Measurements from ENCODE around the gene ABCC8.

The ABCC8 gene

DNA sequence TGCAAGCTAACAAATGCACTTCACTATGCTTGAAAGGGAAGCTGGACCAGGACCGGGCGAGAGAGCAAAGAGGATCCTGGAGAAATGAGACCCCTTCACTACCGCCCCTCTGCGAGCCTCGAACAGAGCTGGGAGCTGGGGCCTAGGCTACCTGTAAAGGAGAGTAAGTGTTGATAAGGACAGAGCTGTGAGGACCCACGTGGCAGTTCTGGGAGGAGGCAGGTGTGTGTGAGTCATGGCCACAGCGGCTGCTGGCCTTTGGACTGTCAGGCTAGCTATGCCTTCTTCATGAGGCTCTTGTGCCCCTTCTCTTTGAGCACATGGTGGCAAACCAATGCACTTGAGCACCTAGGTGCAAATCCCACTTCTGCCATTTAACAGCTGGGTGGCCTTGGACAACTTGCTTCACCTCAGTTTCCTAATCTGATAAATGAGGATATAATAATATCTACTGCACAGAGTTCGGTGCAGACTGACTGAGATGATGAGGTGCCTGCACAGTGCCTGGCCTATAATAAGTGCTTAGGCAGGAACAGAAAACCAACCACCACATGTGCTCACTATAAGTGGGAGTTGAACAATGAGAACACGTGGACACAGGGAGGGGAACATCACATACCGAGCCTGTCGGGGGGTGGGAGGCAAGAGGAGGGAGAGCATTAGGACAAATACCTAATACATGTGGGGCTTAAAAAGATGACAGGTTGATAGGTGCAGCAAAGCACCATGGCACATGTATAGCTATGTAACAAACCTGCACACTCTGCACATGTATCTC, 52.9 kb downstream of the ABCC8 start:
- DNase-seq, result no peak

DNA sequence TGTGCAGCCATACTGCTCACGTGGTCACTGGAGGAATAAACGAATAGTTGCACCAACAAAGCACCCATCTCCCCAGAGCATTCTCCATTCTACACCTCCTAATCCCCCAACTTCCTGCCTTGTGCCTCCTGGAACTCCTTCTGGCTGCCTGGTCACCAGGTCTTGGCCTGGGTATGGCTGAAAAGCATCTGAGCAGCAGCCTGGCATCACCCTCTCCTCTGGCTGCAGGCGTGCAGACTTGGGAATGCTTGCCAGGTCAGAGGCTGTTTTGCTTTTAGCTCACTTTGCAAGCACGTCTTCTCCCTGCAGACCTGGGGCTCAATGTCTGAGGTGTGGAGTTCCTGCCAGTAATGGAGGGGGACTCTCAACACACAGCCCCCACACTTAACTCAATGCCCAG, 54.9 kb downstream of the ABCC8 start:
- no peak for DNase-seq

DNA sequence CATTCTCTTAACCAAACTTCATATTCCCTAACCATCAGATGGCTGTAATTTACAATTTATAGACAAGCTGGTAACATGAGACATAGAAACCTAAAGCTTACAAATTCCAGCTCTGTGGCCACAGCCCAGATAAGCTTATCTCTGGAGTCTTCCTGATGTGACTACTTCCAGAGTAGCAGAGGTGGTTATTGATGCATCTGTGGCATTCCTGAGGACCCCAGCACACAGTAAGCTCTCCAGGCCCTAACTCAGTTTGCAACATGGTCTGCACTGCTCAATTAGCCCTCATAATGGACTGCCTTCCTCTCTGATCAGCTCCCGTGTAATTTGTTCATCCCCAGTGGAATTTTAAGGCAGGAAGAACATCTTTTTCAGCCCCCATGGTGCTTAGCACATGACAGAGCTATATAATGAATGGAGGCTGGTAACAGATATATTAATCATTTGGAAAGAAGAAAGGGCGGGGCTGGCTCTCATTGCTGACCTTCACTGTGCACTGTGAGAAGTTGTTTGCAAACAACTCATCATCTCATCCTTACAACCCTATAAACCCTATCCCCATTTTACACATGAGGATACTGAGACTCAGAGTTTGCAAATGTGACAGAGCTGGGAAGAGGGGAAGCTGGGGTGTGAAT, 58.1 kb downstream of the ABCC8 start:
- DNase-seq, result no peak

DNA sequence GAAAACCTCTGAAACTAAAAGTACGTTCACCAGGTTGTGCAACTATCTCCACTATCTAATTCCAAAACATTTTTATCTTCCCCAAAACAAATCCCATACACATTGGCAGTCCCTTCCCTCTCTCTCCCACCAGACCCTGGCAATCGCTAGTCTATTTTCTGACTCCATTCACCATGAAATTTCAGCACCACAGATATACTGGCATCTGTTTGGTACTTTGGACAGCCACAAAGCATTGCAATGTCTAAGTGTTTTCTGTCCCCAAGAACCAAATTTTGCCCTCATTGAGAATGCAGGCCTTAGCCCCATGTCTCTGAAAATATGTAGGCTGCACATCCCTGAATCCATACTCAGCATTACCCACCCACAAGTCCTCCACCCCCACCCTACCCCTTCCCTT, 60.2 kb downstream of the ABCC8 start:
- no peak for DNase-seq

DNA sequence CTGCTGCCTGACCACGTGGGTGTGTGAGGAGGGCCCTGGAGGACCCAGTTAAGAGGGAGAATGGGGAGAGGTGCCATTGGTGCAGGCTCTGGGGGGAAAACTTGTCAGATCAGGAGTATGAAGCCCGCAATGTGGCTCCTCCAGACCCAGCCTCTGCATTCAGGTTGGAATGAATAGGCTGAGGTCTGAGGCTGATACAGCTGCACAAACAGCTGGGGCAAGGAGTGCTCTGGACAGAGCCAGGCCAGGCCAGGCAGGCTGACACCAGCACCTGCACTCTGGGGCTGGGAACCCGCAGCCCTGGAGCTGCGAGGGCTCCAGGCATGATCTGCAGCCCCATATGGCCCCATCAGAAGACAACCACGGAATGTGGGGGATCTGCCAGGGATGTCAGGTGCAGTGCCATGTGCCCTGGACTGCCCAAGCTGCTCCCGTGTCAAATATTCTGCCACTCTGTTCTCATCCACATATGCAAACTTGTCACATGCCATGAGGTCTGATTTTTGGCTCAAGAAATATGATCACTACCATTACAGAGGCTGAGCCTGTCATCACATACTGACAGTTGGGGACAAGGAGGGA, 61.0 kb downstream of the ABCC8 start:
- no peak for DNase-seq

DNA sequence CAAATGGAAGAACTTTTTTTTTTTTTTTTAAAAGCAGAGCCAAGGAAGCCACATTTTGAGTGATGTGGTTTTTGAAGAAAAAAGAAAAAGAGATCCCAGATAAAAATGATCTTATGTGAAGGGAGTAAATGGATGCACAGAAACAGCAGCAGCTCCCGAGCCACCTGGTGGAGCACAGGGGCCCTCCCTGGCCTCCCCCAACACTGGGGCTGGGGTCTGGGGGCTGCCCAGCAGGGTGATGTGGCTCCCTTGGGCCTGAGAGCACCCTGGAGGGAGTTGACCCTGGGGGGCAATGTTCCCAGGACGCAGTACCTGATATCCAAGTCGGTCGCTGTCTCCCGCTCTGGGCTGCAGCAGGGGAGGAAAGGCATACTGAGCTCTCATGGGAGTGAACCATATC, 61.7 kb downstream of the ABCC8 start:
- DNase-seq, result no peak

DNA sequence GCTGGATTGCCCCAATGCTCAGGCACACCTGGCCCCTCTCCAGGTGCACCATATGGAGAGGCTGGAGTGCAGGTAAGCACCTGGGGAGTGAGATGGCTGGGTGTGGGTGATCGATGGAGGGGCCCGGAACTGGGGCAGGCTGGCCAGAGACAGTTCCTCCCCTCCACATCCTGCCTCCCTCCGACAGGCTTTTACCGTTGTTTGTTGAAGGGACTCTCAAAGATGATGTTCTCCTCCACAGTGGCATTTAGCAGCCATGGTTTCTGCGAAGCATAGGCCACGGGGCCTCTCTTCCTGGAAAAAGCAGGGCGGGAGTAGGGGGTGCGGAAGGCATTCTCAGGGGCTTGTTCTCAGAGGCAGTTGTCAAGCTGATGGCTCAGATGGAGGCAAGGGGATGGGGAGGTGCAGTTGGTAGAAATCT, 62.3 kb downstream of the ABCC8 start:
- no peak for DNase-seq

DNA sequence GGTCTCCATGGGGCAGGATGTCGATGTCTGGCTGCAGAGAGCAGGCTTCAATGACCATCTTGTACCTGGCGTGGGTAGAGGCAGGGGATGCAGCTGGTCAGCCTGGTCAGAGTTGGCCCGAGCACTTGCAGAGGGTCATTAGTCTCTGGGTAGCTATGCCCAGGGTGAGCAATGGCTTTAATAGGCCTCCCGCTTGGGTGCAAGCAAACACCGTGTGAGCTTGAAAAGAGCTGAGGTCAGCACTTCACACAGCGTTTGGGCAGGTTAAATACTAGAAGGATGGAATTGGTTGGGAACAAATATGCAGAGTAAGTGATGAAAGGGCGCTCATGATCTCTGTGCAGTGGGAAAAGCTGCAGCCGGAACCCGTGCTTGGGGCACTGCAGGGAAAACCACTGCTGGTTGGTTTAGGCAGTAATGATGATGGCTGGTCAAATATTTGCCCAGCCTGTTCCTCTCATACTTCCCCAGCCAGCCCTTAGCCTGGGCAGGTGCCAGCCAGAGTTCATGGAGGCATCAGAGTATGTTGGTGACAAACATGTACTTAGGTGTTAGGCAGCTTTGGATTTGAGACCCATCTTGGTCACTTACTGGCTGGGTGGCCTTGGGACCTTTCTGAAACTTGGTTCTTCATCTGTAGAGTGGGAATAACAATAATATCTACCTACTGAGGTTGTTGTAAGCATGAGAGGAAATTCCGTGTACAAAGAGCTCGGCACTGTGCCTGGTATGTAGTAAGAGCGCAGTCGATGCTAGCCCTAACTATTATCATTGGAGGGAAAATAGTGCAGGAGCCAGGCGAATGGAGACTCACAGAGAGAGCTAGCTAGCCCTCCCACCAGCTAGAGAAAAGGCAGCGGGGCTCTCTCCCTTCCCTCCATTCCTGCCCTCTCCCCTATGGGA, 63.0 kb downstream of the ABCC8 start:
- no peak for DNase-seq

DNA sequence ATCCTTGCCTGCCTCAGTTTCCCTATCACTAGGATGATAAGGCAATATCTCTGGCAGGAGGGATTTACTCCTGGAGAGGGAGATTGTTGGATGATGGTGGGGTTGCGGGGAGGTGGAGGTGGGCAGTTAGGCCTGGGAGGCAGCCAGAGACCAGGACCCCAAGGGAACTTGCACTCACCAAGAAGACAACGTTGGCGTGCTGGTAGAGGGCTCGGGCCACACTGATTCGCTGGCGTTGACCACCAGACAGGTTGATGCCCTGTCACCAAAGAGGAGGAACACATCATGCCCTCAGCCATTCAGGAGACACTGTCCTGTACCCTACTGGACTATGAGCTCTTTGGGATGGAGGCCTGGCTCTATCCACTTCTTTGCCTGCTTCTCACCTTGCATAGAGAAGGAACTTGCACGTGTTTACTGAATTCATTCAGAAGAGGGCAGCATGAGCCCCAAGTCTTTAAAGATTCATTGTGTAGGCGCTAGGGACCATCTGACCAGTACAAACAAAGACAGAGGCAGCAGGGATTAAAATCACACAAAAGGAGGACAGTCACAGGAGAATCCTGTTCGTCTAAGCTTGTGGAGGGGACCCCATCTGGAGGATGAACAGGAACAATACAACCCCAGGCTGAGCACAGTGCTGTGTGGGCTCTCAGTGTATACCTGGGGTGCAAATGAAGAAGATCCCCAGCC, 64.0 kb downstream of the ABCC8 start:
- no peak for DNase-seq

DNA sequence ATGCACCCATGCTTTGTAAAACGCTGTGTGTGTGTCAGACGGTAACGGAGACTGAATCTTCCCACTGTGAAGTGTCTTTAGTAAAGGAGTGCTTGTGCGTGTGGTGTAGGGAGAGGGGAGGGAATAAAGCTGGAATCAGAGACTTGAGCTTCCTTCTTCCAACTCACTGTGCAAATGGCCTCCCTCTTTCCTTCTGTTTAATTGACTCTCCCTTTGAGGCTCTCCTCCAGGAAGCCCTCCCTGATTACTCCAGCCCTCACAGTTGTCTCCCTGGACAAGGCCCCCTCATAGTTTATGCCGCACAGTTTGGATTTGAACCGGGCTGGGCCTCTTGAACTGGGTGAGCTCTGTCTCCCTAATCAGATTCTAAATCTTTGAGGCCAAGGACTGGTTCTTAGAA, 65.2 kb downstream of the ABCC8 start:
- no peak for DNase-seq

DNA sequence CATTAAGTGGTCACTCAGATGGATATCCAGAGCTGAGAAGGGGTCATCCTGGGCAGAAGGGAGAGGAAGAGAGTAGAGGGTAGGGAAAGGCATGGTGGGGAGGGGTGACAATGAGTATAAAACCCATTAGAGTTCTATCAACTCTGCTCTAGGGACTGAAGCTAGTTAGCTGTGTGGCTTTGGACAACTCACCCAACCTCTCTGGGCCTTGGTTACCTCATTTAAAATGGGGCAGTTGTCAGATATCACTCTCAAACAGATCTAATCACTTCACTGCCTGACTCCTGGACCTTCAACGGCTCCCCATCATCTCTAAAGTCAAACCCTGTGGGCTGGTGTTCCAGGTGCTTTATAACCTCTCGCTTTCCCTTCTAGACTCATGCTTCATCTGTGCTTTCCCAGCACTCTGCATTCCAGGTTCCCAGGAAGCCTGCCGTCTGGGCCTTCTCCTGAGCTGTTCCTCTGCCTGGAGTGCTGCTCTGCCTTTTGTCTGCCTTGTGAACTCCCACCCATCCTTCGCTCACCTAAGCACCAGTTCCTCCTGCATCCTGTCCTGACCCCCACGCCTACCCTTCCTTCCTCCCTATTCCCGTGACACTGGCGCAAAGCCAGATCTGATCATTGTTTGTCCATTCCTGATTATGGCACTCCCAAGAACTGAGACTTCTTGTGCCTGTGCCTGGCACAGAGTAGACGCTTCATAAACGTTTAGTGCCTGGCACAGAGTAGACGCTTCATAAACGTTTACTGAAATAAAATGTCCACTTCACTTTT, 65.9 kb downstream of the ABCC8 start:
- no peak for DNase-seq

DNA sequence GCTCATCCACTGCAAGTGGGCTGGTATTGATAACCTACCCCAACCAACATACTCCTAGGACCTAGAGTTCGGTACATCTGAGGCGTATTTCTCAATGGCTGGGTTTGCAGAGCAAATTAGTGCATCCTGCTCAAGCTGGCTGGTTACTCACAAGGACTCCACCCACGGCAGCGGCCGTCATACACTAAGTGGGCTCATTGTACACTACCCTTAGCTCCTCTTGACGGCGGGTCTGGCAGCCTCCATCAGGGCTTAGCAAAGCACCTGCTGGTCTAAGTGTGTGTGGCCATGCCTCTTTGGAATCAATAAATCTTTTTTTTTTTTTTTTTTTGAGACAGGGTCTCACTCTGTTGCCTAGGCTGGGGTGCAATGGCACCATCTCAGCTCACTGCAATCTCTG, 68.0 kb downstream of the ABCC8 start:
- no peak for DNase-seq

DNA sequence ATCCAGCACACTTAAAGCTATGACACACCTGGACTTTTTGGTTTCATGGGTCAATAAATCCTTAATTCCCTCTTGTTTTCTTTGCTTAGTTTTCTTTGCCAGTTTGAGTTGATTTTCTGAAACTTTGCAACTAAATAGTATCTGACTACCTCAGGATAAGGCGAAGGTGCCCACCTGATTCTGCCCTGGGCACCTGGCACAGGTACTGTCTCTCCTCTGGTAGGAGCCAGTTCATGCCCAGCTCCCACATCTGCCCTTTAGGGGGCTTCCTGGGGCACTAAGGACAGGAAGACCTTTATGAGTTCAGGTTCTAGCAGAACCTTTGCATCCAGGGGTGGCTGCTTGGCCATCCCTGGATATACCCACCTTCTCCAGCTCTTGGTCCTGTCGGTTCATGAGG, 68.6 kb downstream of the ABCC8 start:
- no peak for DNase-seq

DNA sequence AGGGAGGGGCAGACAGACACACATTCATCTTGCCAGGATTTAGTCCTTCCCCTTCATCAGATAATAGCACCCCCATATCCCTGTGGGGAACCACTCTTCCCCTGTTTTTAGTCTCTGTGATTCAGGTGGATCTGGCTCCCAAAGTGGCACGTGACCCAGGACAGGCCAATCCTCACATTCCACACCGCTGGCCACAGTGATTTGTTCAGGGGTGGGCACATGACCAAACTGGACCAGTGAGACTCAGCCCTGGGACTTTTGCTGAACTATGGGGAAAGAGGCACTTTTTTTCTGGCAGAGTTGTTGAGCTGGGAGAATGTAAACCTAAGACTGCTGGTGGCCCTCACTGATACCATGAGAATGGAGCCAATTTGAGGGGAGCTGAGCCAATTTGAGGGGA, 69.1 kb downstream of the ABCC8 start:
- no peak for DNase-seq

DNA sequence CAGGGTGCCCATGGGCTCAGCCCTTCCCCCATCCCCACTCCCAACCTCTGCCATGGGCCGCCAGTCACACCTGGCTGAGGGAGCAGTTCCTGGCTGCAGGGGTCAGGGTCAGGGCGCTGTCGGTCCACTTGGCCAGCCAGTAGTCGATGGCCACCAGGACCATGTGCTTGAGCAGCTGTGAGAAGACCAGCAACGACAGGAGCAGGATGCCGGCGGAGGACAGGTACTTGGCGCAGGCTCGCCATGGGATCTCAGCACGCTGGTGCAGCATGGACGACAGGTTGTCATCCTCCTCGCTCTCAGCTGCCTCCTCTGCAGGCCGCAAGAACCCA, 69.9 kb downstream of the ABCC8 start:
- no peak for DNase-seq

DNA sequence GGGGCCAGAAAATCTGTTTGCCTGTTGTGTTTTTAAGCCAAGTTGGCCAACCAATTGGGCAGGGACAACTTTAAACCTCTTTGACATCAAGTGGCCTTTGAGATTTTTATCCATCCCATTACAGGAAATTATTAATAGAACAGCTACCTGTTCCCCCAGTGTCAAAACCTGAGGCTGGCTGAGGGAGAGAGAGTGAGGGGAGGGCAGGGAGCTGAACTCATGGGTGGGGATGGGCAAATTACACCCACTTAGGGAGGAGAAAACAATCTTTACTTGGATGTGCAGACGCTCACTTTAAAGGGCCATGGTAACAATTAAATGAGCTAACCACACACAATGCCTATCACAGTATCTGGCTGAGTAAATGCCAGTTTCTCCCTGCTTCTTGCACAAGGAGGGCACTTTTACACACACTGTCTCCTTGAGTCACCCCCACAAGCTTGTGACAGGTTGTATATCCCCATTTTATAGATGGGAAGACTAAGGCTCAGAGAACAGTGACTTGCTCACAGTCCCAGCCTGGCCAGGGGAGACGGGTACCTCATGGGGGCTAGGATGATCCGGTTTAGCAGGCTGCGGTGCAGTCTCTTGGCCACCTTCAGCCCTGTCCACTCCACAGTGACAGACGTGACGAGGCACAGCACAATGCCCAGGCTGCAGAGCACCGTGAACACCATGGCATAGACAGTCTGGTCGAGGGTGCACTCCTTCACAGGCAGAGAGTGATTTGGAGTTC, 70.4 kb downstream of the ABCC8 start:
- no peak for DNase-seq

DNA sequence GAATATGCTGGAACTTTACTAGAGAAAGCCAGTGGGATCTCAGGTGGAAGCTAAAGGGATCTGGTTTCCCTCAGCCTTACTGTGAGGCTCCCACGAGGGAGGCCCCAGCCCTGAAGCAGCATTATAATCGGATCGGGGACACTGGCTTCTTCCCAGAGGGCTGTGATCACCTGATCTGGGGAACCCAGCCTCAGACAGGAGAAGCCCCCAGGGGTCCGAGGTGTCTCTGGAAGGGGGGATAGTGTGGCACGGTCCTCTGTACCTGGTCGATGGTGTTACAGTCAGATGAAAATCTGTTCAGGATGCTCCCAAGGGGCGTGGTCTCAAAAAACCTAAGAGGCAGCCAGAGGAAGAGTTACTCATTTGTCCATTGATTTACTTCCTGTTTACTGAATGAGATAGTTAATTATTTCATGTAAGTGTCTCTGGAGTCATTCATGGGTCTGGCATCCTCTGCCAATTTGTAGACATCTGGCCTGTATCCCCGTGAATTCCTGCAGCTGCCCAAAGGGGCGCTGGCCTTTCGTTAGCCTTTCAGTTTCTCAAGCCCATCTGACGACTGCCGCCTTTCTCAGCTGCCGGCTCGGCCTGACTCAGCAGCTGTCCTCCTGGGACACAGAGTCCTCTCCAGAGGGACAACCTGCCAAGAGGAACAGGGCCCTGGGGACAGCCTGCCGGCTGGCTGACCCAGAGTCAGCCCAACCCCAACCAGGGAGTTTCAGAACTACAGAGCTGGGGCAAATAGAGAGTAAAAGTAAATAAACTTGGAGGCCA, 71.2 kb downstream of the ABCC8 start:
- no peak for DNase-seq

DNA sequence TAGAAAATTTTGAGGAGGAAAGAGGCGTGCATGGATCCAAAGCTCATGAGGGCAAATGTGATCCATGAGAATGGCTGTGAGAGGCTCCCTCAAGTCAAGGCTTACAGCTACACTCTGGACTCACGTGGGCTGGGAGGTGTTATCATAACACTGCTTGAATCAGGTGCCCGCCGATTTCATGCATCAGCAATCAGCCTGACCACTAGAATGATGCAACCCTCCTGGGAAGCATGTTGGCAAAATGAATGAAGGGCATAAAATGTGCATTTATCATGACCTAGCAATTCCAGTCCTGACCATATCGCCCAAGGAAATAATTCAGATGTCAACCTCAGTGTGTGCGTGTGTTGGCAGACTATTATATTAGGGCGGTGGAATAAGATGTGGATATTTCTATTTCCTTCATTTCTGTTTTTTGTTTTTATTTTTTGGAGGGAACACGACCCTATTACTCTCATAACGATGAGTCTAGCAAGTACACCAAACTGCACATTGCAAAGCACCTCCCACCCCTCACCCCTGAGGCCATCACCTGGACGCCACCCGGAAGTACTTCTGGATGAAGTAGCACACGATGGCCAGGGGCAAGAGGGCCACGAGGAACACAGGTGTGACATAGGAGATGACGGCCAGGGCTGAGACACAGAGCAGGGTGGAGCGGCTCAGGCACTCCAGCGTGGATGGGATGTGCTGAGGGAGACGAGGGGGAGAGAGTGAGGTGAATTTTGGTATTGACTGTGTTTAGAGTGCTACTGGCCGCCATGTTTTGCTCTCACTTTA, 72.5 kb downstream of the ABCC8 start:
- DNase-seq, result no peak

DNA sequence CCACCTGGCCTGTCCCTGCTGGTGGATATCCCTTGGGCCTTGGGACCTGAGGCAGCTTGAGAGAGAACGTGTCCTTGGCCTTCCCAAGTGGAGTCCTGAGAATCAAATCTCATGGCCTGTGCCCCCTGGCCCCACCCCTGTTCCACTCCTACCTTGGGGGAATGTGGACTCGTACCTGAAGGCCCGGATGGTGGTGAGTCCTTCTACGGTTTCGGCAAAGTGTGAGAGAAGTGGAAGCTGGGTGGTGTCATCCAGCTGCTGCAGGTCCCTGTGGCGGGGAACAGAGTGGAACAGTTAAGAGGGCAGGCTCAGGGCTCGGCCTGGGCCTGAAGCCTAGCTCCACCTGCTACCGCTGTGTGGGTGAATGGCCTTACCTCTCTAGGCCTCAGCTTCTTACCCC, 74.2 kb downstream of the ABCC8 start:
- DNase-seq, result no peak

DNA sequence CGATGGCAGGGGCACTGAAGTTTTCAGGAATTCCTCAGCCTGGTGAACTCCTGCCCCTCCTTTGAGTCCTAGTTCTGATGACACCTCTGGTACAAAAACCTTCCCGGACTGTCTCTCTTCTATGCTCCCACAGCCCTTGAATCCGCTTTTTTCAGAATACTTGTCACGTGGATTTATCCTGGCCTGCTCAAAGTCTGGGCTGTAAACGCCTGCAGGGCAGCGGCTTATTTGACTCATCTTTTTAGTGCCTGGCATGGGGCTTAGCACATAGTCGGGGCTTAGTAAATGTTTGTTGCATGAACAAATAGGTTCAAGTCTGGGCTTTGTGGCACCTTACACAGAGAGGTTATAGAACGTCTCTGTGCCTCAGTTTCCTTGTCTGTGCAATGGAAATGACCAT, 74.8 kb downstream of the ABCC8 start:
- DNase-seq, result no peak

All from activated effector memory CD4-positive, alpha-beta T cell treated with Interleukin-2 at 50 U/mL for 16 hours (primary cell).